Fibroblast of peridontal ligament (primary cell): ENCODE results near the gene KPTN.

ENCODE experiments used
- DNase-seq: peaks from one replicate; pipeline ENCODE4 v3.0.0-alpha.2; 2010; ENCODE audit errors: extremely low read depth

The KPTN gene

GRCh38 chr19:47435883-47436417 is 48.1 kb downstream of the KPTN start:
- DNase-seq: no peak

GRCh38 chr19:47435196-47435595 is 48.8 kb downstream of the KPTN start:
- DNase-seq: no peak

DNA sequence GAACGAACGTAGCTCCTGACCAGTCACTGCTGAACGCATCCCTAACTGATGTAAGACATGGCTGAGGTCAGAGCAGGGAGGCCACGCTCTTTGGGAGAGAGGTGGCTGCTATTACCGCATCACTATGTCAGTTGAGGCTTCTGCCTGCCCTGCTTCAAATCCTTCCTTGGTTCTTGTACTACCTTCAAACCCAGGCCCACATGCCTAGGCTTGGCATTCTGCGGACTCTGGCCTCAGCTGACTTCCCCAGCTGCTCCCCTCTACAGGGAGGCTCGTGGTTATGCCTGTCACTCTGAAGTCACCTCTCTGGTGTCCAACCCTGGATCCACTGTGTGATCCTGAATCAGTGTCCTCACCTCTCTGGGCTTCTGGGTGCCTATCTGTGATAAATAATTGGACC is 49.9 kb downstream of the KPTN start:
- no peak for DNase-seq

- DNase-seq: peak; percentile 72
These were observed 50.9 kb downstream of the KPTN start for GRCh38 chr19:47433121-47433520.

DNA sequence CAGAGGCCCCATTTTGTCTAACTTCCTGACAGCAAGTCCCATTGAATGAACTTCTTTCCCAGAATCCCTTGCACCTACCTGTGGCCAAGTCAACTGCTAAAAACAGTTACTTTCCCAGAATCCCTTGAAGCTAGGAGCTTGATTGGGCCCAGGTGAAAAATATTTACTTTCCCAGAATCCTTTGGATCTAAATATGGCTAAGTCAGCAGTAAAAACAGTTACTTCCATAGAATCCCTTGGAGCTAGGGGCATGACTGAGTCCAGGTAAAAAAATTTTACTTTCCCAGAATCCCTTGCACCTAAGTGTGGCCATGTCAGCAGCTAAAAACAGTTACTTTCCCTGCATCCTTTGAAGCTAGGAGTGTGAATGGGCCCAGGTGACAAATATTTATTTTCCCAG is 51.5 kb downstream of the KPTN start:
- DNase-seq: no peak

GRCh38 chr19:47432091-47432490 is 51.9 kb downstream of the KPTN start:
- no peak for DNase-seq

- DNase-seq: peak; percentile 12
These were observed 53.8 kb downstream of the KPTN start for GRCh38 chr19:47430041-47430802.

- DNase-seq: no peak
These were observed 54.8 kb downstream of the KPTN start for GRCh38 chr19:47429140-47429793.

GRCh38 chr19:47428177-47428894 is 55.7 kb downstream of the KPTN start:
- peak; percentile 97 for DNase-seq

- peak; percentile 46 for DNase-seq
These were observed 56.5 kb downstream of the KPTN start for GRCh38 chr19:47427241-47428176.
